ENCODE results near the gene RAX2. TPM values are rescaled to one million over a fixed set of nuclear protein-coding genes. Genes with fewer than 3 reads are reported as not detected.

RAX2 gene
- total RNA-seq, 1 experiment from 2014 or later, result not detected

DNA sequence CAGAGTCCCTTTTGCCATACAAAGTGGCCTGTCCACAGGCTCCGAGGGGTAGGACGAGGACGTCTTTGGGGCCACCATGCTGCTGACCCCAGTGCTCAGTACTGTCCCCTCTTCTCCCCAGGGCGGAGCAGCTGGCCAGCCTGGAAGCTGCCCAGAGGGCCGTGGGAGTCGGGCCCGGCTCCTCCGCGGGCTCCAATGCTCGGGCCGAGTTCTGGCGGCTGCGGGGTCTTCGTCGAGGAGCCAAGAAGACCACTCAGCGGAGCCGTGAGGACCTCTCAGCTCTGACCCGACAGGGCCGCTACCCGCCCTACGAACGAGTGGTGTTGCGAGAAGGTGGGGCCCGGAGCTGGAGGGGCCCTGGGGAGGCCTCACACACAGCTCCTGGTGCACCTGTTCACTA is 31.6 kb downstream of the RAX2 start:
- Histone ChIP-seq H3K27ac (ENCODE audit: low read length) (no peak overlapping the region), H3K79me2 (ENCODE audit: low read length) (no peaks in the 10 kb centered on the region), H4K20me1 (ENCODE audit: insufficient read depth, low read depth, low read length) (no peaks in the 10 kb centered on the region), H3K9ac (ENCODE audit: low read length) (no peak overlapping the region), H3K4me2 (ENCODE audit: low read depth, low read length, poor library complexity, severe bottlenecking) (no peak overlapping the region), H3K9me2 (replicated peaks; ENCODE audit: insufficient read depth, low read length) (no peaks in the 10 kb centered on the region), H3K4me3 (ENCODE audit: low read length) (no peak overlapping the region), H3K27me3 (ENCODE audit: low read length) (no peaks in the 10 kb centered on the region), H2AFZ (ENCODE audit: low read length) (no peak overlapping the region), H3K9me3 (ENCODE audit: low read length) (no peaks in the 10 kb centered on the region), H3K4me1 (ENCODE audit: low read length) (no peaks in the 10 kb centered on the region), H3K36me3 (ENCODE audit: insufficient read depth, low read length) (no peaks in the 10 kb centered on the region)
- DNase-seq, result no peak

GRCh38 chr19:3738477-3739220 is 33.4 kb downstream of the RAX2 start:
- Histone ChIP-seq H3K4me2 (ENCODE audit: low read depth, low read length, poor library complexity, severe bottlenecking) (no peak overlapping the region), H2AFZ (ENCODE audit: low read length) (no peak overlapping the region), H3K9me2 (replicated peaks; ENCODE audit: insufficient read depth, low read length) (no peaks in the 10 kb centered on the region), H3K36me3 (ENCODE audit: insufficient read depth, low read length) (no peaks in the 10 kb centered on the region), H3K4me3 (ENCODE audit: low read length) (no peak overlapping the region), H4K20me1 (ENCODE audit: insufficient read depth, low read depth, low read length) (no peaks in the 10 kb centered on the region; the same call in 1 of the 2 replicates), H3K79me2 (ENCODE audit: low read length) (no peaks in the 10 kb centered on the region), H3K4me1 (ENCODE audit: low read length) (no peaks in the 10 kb centered on the region), H3K9ac (ENCODE audit: low read length) (no peak overlapping the region), H3K9me3 (ENCODE audit: low read length) (no peaks in the 10 kb centered on the region), H3K27ac (ENCODE audit: low read length) (no peak overlapping the region), H3K27me3 (ENCODE audit: low read length) (no peaks in the 10 kb centered on the region)
- no peak for DNase-seq

DNA sequence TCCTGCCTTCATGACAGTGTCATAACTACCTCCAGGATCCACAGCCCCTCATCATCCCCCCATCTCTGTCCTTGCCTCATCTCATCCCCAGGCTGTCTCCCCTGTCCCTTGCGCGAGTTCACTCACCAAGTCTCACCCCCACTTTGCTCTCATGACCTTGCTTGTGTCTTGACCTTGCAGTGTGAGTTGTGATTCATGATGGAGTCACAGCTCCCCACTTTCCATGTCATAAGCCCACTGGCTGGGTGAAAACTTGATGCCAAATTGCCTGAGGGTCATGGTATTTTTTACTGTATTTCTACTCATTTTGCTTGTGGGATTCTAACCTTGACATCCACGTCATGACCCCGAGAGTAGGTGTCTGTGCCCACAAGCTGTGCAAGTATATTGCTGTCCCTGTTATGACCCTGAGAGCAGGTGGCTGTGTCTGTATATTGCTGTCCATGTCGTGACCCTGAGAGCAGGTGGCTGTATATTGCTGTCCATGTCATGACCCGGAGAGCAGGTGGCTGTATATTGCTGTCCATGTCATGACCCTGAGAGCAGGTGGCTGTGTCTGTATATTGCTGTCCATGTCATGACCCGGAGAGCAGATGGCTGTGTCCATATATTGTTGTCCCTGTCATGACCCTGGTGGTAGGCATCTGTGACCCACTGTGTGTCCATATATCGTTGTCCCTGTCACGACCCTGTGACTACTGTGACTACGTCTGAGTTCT is 34.4 kb downstream of the RAX2 start:
- Histone ChIP-seq H4K20me1 (ENCODE audit: insufficient read depth, low read depth, low read length) (no peaks in the 10 kb centered on the region; the same call in 1 of the 2 replicates), H3K4me2 (ENCODE audit: low read depth, low read length, poor library complexity, severe bottlenecking) (no peak overlapping the region), H2AFZ (ENCODE audit: low read length) (no peak overlapping the region), H3K79me2 (ENCODE audit: low read length) (no peaks in the 10 kb centered on the region), H3K4me1 (ENCODE audit: low read length) (no peaks in the 10 kb centered on the region), H3K27me3 (ENCODE audit: low read length) (no peaks in the 10 kb centered on the region), H3K4me3 (ENCODE audit: low read length) (no peak overlapping the region), H3K9ac (ENCODE audit: low read length) (no peak overlapping the region), H3K27ac (ENCODE audit: low read length) (no peak overlapping the region), H3K9me3 (ENCODE audit: low read length) (no peaks in the 10 kb centered on the region), H3K36me3 (ENCODE audit: insufficient read depth, low read length) (no peaks in the 10 kb centered on the region), H3K9me2 (replicated peaks; ENCODE audit: insufficient read depth, low read length) (no peaks in the 10 kb centered on the region)
- no peak for DNase-seq

DNA sequence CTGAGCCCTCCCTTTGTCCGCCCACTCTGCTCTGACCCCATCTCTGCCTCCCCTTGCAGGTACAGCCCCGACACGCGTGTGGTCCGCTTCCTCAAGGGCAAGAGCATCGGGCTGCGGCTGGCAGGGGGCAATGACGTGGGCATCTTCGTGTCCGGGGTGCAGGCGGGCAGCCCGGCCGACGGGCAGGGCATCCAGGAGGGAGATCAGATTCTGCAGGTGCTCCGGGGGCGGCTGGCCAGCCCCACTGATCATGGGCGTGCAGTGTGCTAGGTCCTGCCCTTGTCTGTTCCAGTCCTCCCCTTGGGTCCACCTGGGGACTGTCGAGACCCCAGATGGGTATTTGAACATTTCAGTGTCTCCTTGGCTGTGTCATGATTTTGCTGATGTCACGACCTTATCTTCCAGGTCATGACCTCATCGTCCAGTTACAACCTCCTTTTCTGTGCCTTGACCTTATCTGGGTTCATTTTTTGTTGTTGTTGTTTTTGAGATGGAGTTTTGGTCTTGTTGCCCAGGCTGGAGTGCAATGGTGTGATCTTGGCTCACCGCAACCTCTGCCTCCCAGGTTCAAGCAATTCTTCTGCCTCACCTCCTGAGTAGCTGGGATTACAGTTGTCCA is 35.8 kb downstream of the RAX2 start:
- no peak overlapping the region for H3K4me2 ChIP-seq (ENCODE audit: low read depth, low read length, poor library complexity, severe bottlenecking)
- H3K79me2 ChIP-seq (ENCODE audit: low read length), result no peaks in the 10 kb centered on the region
- H3K9me2 ChIP-seq (replicated peaks; ENCODE audit: insufficient read depth, low read length), result no peaks in the 10 kb centered on the region
- no peak for DNase-seq
- no peaks in the 10 kb centered on the region for H3K9me3 ChIP-seq (ENCODE audit: low read length)
- H3K27ac ChIP-seq (ENCODE audit: low read length), result no peak overlapping the region
- no peak overlapping the region for H3K9ac ChIP-seq (ENCODE audit: low read length)
- H3K36me3 ChIP-seq (ENCODE audit: insufficient read depth, low read length), result no peaks in the 10 kb centered on the region
- no peak overlapping the region for H2AFZ ChIP-seq (ENCODE audit: low read length)
- no peaks in the 10 kb centered on the region for H3K27me3 ChIP-seq (ENCODE audit: low read length)
- no peak overlapping the region for H3K4me3 ChIP-seq (ENCODE audit: low read length)
- H3K4me1 ChIP-seq (ENCODE audit: low read length), result no peaks in the 10 kb centered on the region
- no peaks in the 10 kb centered on the region; the same call in 1 of the 2 replicates for H4K20me1 ChIP-seq (ENCODE audit: insufficient read depth, low read depth, low read length)

- no peak overlapping the region for H3K9ac ChIP-seq (ENCODE audit: low read length)
- H3K4me3 ChIP-seq (ENCODE audit: low read length), result no peak overlapping the region
- no peak overlapping the region for H3K27ac ChIP-seq (ENCODE audit: low read length)
- DNase-seq, result no peak
- no peaks in the 10 kb centered on the region for H3K79me2 ChIP-seq (ENCODE audit: low read length)
- no peaks in the 10 kb centered on the region for H3K36me3 ChIP-seq (ENCODE audit: insufficient read depth, low read length)
- no peak overlapping the region for H2AFZ ChIP-seq (ENCODE audit: low read length)
- H3K4me1 ChIP-seq (ENCODE audit: low read length), result no peaks in the 10 kb centered on the region
- no peak overlapping the region for H3K4me2 ChIP-seq (ENCODE audit: low read depth, low read length, poor library complexity, severe bottlenecking)
- H3K9me3 ChIP-seq (ENCODE audit: low read length), result no peaks in the 10 kb centered on the region
- H3K9me2 ChIP-seq (replicated peaks; ENCODE audit: insufficient read depth, low read length), result no peaks in the 10 kb centered on the region
- no peaks in the 10 kb centered on the region; the same call in 1 of the 2 replicates for H4K20me1 ChIP-seq (ENCODE audit: insufficient read depth, low read depth, low read length)
- H3K27me3 ChIP-seq (ENCODE audit: low read length), result no peaks in the 10 kb centered on the region
Measured at GRCh38 chr19:3734310-3734600, 37.8 kb downstream of the RAX2 start.

- Histone ChIP-seq H3K9me2 (replicated peaks; ENCODE audit: insufficient read depth, low read length) (no peaks in the 10 kb centered on the region), H3K4me1 (ENCODE audit: low read length) (no peaks in the 10 kb centered on the region), H2AFZ (ENCODE audit: low read length) (no peak overlapping the region), H3K79me2 (ENCODE audit: low read length) (no peaks in the 10 kb centered on the region), H3K4me3 (ENCODE audit: low read length) (no peak overlapping the region), H3K9me3 (ENCODE audit: low read length) (no peaks in the 10 kb centered on the region), H3K9ac (ENCODE audit: low read length) (no peak overlapping the region), H4K20me1 (ENCODE audit: insufficient read depth, low read depth, low read length) (no peaks in the 10 kb centered on the region; the same call in 1 of the 2 replicates), H3K4me2 (ENCODE audit: low read depth, low read length, poor library complexity, severe bottlenecking) (no peak overlapping the region), H3K27me3 (ENCODE audit: low read length) (no peaks in the 10 kb centered on the region), H3K36me3 (ENCODE audit: insufficient read depth, low read length) (no peaks in the 10 kb centered on the region), H3K27ac (ENCODE audit: low read length) (no peak overlapping the region)
- no peak for DNase-seq
Measured at GRCh38 chr19:3733549-3734309, 38.3 kb downstream of the RAX2 start.

GRCh38 chr19:3732108-3732507 is 39.9 kb downstream of the RAX2 start:
- Histone ChIP-seq H3K27ac (ENCODE audit: low read length) (no peak overlapping the region), H3K9me3 (ENCODE audit: low read length) (no peaks in the 10 kb centered on the region), H2AFZ (ENCODE audit: low read length) (no peak overlapping the region), H3K9me2 (replicated peaks; ENCODE audit: insufficient read depth, low read length) (no peaks in the 10 kb centered on the region), H3K79me2 (ENCODE audit: low read length) (no peaks in the 10 kb centered on the region), H4K20me1 (ENCODE audit: insufficient read depth, low read depth, low read length) (no peaks in the 10 kb centered on the region; the same call in 1 of the 2 replicates), H3K36me3 (ENCODE audit: insufficient read depth, low read length) (no peaks in the 10 kb centered on the region), H3K4me1 (ENCODE audit: low read length) (no peaks in the 10 kb centered on the region), H3K27me3 (ENCODE audit: low read length) (no peaks in the 10 kb centered on the region), H3K4me2 (ENCODE audit: low read depth, low read length, poor library complexity, severe bottlenecking) (no peak overlapping the region), H3K9ac (ENCODE audit: low read length) (no peak overlapping the region), H3K4me3 (ENCODE audit: low read length) (no peak overlapping the region)
- no peak for DNase-seq

DNA sequence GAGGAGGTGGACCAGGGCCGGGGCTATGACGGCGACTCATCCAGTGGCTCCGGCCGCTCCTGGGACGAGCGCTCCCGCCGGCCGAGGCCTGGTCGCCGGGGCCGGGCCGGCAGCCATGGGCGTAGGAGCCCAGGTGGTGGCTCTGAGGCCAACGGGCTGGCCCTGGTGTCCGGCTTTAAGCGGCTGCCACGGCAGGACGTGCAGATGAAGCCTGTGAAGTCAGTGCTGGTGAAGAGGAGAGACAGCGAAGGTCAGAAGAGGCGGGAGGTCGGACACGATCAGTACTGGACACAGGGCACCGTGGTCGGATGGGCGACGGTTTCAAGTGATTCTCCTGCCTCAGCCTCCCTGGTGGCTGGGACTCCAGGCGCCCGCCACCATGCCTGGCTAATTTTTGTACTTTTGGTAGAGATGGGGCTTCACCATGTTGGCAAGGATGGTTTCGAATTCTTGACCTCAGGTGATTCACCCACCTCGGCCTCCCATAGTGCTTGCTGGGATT is 41.5 kb downstream of the RAX2 start:
- no peak overlapping the region for H3K4me2 ChIP-seq (ENCODE audit: low read depth, low read length, poor library complexity, severe bottlenecking)
- H3K4me3 ChIP-seq (ENCODE audit: low read length), result no peak overlapping the region
- no peaks in the 10 kb centered on the region for H3K4me1 ChIP-seq (ENCODE audit: low read length)
- H3K9ac ChIP-seq (ENCODE audit: low read length), result no peak overlapping the region
- no peaks in the 10 kb centered on the region for H3K36me3 ChIP-seq (ENCODE audit: insufficient read depth, low read length)
- H3K27me3 ChIP-seq (ENCODE audit: low read length), result no peaks in the 10 kb centered on the region
- no peak for DNase-seq
- no peaks in the 10 kb centered on the region; the same call in 1 of the 2 replicates for H4K20me1 ChIP-seq (ENCODE audit: insufficient read depth, low read depth, low read length)
- H3K79me2 ChIP-seq (ENCODE audit: low read length), result no peaks in the 10 kb centered on the region
- H2AFZ ChIP-seq (ENCODE audit: low read length), result no peak overlapping the region
- H3K9me2 ChIP-seq (replicated peaks; ENCODE audit: insufficient read depth, low read length), result no peaks in the 10 kb centered on the region
- no peaks in the 10 kb centered on the region for H3K9me3 ChIP-seq (ENCODE audit: low read length)
- H3K27ac ChIP-seq (ENCODE audit: low read length), result no peak overlapping the region

Measured in Karpas-422 (cell line).